A673 (cell line): ENCODE data around the gene ADCY5.

Source experiments
- EZH2 ChIP-seq: fragments of 200-600 bp; sonication (generic); IDR thresholded peaks from 2 replicates; pipeline ENCODE4 v1.6.1; 2017; ENCODE audit warnings: borderline replicate concordance, low read depth, mild to moderate bottlenecking, mixed read lengths, antibody characterized with exemption, low read length; ENCODE audit not compliant: poor library complexity, severe bottlenecking
- TF ChIP-seq, protein P1 (sequence below): fragments of 300-800, 200-600 bp; sonication (generic); conservative IDR thresholded peaks from 2 replicates; pipeline ENCODE4 v1.5.1; 2017; ENCODE audit warnings: low read depth, mild to moderate bottlenecking, antibody characterized with exemption, low read length, moderate library complexity, mixed read lengths

DNA sequence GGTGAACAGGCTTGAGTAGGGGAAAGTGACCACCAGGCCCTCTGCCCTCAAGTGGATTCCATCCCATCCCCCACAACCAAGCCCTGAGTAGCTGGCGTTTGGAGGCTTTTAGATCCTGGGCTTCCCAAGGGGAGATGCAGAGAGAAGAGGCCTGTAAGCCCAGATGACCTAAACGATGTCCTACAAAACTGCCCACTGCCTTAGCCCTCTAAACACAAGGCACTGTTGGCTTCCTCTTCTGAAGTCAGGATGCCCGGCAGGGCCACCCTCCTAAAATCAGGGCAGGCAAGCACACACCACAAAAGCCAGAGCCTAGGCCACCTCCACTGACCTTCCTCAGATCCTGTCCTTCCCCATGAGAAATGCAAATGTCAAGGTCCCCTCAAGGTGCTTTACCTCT is 68.6 kb downstream of the ADCY5 start:
- TF ChIP-seq, protein P1, sequence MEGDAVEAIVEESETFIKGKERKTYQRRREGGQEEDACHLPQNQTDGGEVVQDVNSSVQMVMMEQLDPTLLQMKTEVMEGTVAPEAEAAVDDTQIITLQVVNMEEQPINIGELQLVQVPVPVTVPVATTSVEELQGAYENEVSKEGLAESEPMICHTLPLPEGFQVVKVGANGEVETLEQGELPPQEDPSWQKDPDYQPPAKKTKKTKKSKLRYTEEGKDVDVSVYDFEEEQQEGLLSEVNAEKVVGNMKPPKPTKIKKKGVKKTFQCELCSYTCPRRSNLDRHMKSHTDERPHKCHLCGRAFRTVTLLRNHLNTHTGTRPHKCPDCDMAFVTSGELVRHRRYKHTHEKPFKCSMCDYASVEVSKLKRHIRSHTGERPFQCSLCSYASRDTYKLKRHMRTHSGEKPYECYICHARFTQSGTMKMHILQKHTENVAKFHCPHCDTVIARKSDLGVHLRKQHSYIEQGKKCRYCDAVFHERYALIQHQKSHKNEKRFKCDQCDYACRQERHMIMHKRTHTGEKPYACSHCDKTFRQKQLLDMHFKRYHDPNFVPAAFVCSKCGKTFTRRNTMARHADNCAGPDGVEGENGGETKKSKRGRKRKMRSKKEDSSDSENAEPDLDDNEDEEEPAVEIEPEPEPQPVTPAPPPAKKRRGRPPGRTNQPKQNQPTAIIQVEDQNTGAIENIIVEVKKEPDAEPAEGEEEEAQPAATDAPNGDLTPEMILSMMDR = no peak
- no peak for TF ChIP-seq EZH2
